ENCODE results near the gene ASAP3. TPM values are rescaled to one million over a fixed set of nuclear protein-coding genes. Genes with fewer than 3 reads are reported as not detected.

Gene ASAP3
- total RNA-seq, 4 donors from 2014 or later = 17.6 to 39.0 (median 30.5) TPM

GRCh38 chr1:23492132-23492720, 8.2 kb upstream of the ASAP3 start:
- Histone ChIP-seq H3K9me3 (no peaks in the 10 kb centered on the region), H3K27ac (no peak overlapping the region), H3K4me3 (no peak overlapping the region), H3K4me1 (peaks cover 0 to 3% (median 0%) of the 10 kb centered on the region in 3 donors), H3K36me3 (no peaks in the 10 kb centered on the region), H3K27me3 (peaks cover 0 to 4% (median 0%) of the 10 kb centered on the region in 4 donors)
- 66 to 86% methylated on average over 2 to 3 of the region's 3 CpGs for WGBS, 2 donors
- intact Hi-C loops (cut with DNase I) = loop anchor here (2.0 kb wide), 1 partner anchor 49 kb away; no protein-coding TSS in a partner anchor
- no peak for DNase-seq
- TF ChIP-seq POLR2A (IDR thresholded peaks at IDR 0.05) = no peak
- TF ChIP-seq, protein P1, sequence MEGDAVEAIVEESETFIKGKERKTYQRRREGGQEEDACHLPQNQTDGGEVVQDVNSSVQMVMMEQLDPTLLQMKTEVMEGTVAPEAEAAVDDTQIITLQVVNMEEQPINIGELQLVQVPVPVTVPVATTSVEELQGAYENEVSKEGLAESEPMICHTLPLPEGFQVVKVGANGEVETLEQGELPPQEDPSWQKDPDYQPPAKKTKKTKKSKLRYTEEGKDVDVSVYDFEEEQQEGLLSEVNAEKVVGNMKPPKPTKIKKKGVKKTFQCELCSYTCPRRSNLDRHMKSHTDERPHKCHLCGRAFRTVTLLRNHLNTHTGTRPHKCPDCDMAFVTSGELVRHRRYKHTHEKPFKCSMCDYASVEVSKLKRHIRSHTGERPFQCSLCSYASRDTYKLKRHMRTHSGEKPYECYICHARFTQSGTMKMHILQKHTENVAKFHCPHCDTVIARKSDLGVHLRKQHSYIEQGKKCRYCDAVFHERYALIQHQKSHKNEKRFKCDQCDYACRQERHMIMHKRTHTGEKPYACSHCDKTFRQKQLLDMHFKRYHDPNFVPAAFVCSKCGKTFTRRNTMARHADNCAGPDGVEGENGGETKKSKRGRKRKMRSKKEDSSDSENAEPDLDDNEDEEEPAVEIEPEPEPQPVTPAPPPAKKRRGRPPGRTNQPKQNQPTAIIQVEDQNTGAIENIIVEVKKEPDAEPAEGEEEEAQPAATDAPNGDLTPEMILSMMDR (IDR thresholded peaks at IDR 0.05) = no peak

DNA sequence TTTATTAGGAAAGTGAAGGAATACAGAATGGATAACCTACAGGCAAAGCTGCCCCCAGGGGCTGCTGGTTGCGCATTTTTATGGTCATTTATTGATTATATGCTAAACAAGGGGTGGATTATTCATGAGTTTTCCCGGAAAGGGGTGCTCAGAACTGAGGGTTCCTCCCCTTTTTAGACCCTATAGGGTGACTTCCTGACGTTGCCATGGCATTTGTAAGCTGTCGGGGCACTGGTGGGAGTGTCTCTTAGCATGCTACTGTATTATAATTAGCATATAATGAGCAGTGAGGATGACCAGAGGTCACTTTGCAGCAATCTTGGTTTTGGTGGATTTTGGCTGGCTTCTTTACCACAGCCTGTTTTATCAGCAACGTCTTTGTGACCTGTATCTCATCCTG, 5.9 kb upstream of the ASAP3 start:
- TF ChIP-seq, protein P1 (IDR thresholded peaks at IDR 0.05) = no peak
- TF ChIP-seq POLR2A (IDR thresholded peaks at IDR 0.05) = no peak
- WGBS, 2 donors = 47 to 64% methylated on average over 3 to 5 of the region's 5 CpGs

DNA sequence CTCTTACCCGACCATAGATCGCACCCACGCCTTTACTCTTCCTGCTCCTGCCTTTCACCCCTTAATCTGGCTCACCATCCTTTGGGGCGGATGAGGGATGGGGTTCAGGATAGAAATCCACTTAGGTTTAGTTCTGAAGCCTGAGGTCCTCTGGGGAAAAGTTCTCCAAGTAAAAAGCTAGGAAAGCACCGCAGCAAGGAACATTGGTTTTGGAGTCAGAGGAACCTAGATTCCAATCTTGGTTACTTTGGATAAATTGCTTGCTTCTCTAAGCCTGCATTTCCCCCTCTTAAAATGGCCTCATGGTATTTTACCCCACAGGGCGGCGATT, 988 bp upstream of the ASAP3 start:
- Histone ChIP-seq H3K27ac (peak overlapping the region in 3 of 4 donors; percentile 88 to 94 (median 94)), H3K27me3 (peaks cover 0 to 4% (median 0%) of the 10 kb centered on the region in 4 donors), H3K4me3 (peak overlapping the region in 3 of 4 donors; percentile 57 to 91 (median 90)), H3K4me1 (peaks cover 11 to 46% (median 18%) of the 10 kb centered on the region in 3 donors), H3K36me3 (no peaks in the 10 kb centered on the region), H3K9me3 (no peaks in the 10 kb centered on the region)
- WGBS, 2 donors = 46 to 47% methylated on average over 6 to 7 of the region's 7 CpGs
- intact Hi-C loops (cut with DNase I) = no loop called here
- DNase-seq = no peak
- TF ChIP-seq, protein P1 (IDR thresholded peaks at IDR 0.05) = no peak
- TF ChIP-seq POLR2A (IDR thresholded peaks at IDR 0.05) = no peak

More for the DNA sequence above, 5.9 kb upstream of the ASAP3 start:
- H3K27me3 ChIP-seq = peaks cover 0 to 4% (median 0%) of the 10 kb centered on the region in 4 donors
- no peak overlapping the region for H3K4me3 ChIP-seq
- DNase-seq = no peak
- intact Hi-C loops (cut with DNase I) = no loop called here
- H3K27ac ChIP-seq = no peak overlapping the region
- H3K4me1 ChIP-seq = peaks cover 2 to 5% (median 3%) of the 10 kb centered on the region in 3 donors
- H3K9me3 ChIP-seq = no peaks in the 10 kb centered on the region
- no peaks in the 10 kb centered on the region for H3K36me3 ChIP-seq

- H3K27ac ChIP-seq = peak overlapping the region; percentile 88 to 94 (median 91)
- DNase-seq = peak; percentile 24
- intact Hi-C loops (cut with DNase I) = no loop called here
- peak overlapping the region; percentile 57 to 97 (median 90) for H3K4me3 ChIP-seq
- no peaks in the 10 kb centered on the region for H3K36me3 ChIP-seq
- no peaks in the 10 kb centered on the region for H3K9me3 ChIP-seq
- TF ChIP-seq, protein P1 (IDR thresholded peaks at IDR 0.05) = no peak
- TF ChIP-seq POLR2A (IDR thresholded peaks at IDR 0.05) = no peak
- 16 to 21% methylated on average over 14 to 16 of the region's 54 CpGs for WGBS, 2 donors
- no peaks in the 10 kb centered on the region for H3K27me3 ChIP-seq
- peaks cover 11 to 51% (median 18%) of the 10 kb centered on the region in 3 donors for H3K4me1 ChIP-seq
These were observed 448 bp upstream of the ASAP3 start for GRCh38 chr1:23484253-23485001.

- H3K27me3 ChIP-seq = no peaks in the 10 kb centered on the region
- peaks cover 11 to 63% (median 18%) of the 10 kb centered on the region in 3 donors for H3K4me1 ChIP-seq
- no peak for TF ChIP-seq POLR2A (IDR thresholded peaks at IDR 0.05)
- TF ChIP-seq, protein P1 (IDR thresholded peaks at IDR 0.05) = no peak
- WGBS, 2 donors = 91 to 93% methylated on average over 6 of the region's 6 CpGs
- no peak for DNase-seq
- no peaks in the 10 kb centered on the region for H3K9me3 ChIP-seq
- no peaks in the 10 kb centered on the region for H3K36me3 ChIP-seq
- no peak overlapping the region for H3K4me3 ChIP-seq
- intact Hi-C loops (cut with DNase I) = no loop called here
- peak overlapping the region in 1 of 4 donors; percentile 58 for H3K27ac ChIP-seq
These were observed 2.1 kb downstream of the ASAP3 start for GRCh38 chr1:23481904-23482303.
